ENCODE measurements around the gene RNF125.

DNA sequence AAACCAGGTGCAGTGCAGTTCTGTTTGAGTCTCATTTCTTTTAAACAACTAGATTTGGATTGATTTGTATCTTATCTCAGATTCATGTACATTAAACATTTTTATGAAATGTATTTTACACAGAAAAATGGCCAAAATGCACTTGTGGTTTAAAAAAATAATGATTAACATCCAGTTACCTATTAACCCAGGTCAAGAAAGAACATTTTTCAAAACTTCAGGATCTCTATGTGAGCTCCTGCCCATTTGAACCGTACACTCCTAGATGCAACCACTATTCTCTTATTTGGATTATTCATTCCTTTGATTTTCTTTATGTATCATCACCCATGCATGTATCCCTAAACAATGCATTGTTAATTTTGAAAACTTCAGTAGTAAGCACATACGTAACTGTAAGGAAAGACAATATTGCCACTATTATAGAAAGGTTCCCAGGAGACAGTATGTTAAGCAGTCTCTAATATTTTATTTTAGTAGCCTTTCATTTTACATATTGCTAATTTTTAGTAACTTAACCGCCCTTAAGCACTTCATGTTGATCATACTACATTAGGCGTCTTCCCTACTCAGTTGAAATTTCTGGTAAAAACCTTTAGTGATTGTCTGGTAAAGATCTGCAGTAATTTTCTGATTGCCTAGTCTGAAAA lies 95.8 kb downstream of the RNF125 start:
- TF ChIP-seq CTCF (IDR thresholded peaks at IDR 0.05) (no peak), POLR2A (IDR thresholded peaks at IDR 0.05) (no peak), POLR2AphosphoS5 (IDR thresholded peaks at IDR 0.05; ENCODE audit: insufficient read depth in 1 of 2, low read depth in 1 of 2) (no peak)
